Measurements from ENCODE around the gene HAVCR1. TPM values are rescaled to one million over a fixed set of nuclear protein-coding genes. Genes with fewer than 3 reads are reported as not detected.
"Not testable (repeated sequence)": the region's sequence is repeated elsewhere in the genome, so short reads cannot be mapped to it uniquely, and the experiment has no call there.

The HAVCR1 gene
- total RNA-seq (2014; rRNA removed; shearing (Covaris generic)): not detected in 2 replicates

- DNase-seq (ENCODE audit: low read depth): no peak
Observed at GRCh38 chr5:157059093-157059539, at the start of gene HAVCR1. TSS of gene HAVCR1 (minus strand) at chr5:157059116. CDS start at chr5:157057943, 1,173 bp downstream.

GRCh38 chr5:157107508-157107907 lies 48.6 kb upstream of the HAVCR1 start:
- DNase-seq (ENCODE audit: low read depth): peak; percentile 71

DNA sequence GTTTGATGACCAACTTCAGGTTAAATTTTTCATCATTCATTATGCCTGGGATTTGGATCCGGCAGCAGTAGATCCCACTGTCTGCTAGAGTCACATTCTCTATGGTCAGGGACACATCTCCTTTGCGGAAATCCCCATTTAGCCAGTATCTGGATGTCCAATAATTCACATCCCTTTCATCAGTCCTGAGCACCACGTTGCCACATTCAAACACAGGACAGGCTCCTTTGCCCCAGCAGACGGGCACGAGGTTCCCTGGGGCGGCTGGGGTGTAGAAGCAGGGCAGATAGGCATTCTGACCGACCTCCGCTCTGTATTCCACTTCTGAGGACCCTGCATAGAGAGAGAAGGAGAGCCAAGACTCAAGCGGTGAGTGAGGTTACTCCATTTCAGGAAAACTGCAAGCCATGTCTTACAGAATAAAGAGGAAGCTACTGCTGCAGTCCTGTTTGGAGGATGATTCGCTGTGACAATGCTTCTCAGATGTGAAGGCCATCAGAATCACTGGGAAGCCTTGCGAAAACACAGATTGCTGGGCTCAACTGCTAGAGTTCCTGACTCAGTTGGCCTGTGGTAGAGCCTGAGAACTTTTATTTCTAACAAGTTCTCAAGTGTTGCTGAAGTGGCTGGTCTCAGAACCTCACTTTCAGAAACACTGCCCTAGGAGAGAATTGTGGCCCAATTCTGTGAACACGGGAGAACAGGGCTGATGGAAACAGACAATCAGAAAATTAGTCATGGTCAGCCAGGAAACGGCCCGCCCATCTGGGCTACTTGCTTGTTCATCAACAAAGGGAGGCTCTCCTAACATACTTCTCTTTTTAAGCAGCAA lies 47.9 kb upstream of the HAVCR1 start:
- peak; percentile 56 for DNase-seq (ENCODE audit: low read depth)

- peak; percentile 80 for DNase-seq (ENCODE audit: low read depth)
Observed at GRCh38 chr5:157100140-157100679, 41.3 kb upstream of the HAVCR1 start.

GRCh38 chr5:157088342-157088990 lies 29.6 kb upstream of the HAVCR1 start:
- no peak for DNase-seq (ENCODE audit: low read depth)

DNA sequence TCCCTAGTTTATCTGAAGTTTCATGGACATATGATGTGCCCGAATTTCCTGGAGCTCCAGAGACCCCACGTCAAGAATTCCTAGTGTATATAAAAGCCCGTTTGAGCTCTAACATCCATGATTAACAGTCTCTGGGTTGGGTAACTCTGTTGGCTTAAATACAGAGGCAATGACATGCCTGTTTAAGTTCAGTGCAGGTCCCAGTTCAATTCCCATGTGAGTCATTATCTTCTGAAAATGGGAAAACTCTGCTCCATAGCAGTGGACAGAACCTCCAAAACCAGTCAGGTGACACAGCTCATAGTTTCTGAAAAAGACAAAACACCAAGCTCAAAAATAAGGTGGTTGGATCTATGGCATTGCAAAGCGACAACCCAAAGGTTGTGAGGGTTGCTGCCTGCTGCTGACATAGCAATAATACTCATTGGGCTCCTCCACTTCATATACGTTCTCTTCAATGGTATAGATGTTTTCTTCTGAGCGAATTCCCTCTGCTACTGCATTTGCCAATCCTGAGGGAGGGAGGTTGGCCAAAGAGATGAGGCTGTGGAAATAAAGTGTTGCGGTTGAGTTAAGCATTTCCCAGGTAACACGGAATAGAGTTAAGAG lies 27.9 kb upstream of the HAVCR1 start:
- no peak for DNase-seq (ENCODE audit: low read depth)

- DNase-seq (ENCODE audit: low read depth): no peak
Observed at GRCh38 chr5:157085930-157086329, 27.0 kb upstream of the HAVCR1 start.

DNA sequence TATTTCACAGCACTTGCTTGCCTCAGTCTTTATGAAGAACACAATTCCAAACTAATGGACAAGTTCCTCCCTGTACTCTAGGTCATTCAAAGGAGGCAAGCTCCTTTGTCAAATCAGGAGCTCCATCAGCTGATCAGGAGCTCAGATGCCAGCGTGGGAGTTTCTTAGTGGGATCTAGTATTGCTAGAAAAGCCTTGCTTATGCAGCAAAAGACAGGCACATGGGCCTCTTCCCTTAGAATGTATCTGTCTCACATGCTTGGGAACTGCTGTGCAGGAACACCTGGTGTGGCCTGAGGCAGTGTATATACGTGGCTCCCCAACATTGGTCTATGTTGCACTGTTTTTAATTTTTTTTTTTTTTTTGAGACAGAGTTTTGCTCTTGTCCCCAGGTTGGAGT lies 21.4 kb upstream of the HAVCR1 start:
- no peak for DNase-seq (ENCODE audit: low read depth)

DNA sequence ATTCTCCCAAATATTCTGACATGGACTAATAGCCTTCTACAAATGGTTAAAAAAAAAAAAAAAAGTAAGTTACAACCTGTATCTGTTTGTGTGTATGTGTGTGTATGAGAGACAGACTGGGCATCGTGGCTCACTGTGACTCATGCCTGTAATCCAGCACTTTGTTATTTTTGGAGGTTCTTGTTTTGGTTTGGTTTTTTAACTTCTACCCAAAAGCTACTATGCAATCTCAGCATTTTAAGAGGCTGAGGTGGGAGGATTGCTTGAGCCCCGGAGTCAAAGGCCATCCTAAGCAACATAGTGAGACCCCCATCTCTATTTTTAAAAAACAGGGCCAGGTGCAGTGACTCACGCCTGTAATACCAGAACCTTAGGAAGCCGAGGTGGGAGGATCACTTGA lies 17.6 kb upstream of the HAVCR1 start:
- DNase-seq (ENCODE audit: low read depth): peak; percentile 70

DNA sequence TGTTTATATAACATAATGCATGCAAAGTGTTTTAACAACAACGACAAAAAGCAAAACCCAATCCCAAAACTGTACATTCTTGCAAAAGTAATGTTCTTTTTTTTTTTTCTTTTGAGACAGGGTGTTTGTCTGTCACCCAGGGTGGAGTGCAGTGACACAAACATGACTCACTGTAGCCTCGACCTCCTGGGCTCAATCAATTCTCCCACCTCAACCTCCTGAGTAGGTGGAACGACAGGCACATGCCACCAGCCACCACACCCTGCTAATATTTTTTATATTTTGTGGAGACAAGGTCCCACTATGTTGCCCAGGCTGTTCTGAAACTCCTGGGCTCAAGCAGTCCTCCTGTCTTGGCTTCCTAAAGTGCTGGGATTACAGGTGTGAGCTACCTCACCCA lies 13.6 kb upstream of the HAVCR1 start:
- peak; percentile 32 for DNase-seq (ENCODE audit: low read depth)

DNA sequence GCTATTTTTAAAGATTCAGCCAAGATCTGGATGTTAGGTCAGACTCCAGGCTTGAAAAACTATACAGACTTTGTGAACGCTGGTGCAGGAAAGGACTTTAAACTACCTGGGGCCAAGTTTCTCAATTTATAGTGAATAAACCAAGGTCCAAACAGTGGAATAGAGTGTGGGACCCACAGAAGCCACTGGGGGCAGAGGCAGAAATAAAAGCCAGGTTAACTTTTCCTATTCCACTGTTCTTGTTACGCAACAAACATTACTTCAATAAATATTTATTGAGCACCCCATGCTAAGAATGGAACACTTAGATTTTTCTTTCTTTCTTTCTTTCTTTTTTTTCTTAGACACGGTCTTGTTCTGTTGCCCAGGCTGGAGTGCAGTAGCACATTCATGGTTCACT lies 11.0 kb upstream of the HAVCR1 start:
- no peak for DNase-seq (ENCODE audit: low read depth)

DNA sequence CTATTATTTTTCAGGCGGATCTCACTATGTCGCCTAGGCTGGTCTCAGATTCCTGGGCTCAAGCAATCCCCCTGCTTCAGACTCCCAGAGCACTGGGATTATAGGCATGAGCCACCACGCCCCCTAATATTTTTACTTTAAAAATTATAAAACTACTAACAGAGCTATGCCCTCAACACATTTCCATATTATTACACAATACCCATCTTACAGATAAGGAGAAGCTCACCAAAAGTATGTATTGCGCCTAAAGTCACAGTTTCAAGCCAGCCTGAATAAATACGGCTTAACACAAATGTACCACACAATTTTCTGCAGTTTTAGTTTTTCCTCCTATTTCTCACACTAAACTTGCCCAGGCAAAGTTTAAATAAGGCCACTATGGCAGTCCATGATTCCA lies 9.9 kb upstream of the HAVCR1 start:
- DNase-seq (ENCODE audit: low read depth): no peak

- DNase-seq (ENCODE audit: low read depth): no peak
Observed at GRCh38 chr5:157068339-157068738, 9.4 kb upstream of the HAVCR1 start.

DNA sequence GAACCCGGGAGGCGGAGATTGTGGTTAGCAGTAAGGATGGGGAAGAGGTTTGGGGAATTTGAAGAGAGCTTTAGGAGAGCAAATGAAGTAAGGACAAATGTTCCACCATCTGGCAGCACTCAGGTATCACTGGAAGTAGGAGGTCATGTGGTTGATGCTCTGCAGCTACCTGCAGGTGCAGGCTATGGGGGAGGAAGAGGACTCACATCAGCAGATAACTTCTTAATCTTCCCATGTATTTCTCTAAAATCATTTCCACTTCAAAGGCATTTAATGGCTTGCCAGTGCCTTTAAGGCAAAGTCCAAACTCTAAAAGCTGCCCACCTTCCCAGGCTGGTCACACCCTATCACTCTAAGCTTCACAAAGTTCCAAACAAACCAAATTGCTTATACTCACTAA lies 8.1 kb upstream of the HAVCR1 start:
- no peak for DNase-seq (ENCODE audit: low read depth)

DNA sequence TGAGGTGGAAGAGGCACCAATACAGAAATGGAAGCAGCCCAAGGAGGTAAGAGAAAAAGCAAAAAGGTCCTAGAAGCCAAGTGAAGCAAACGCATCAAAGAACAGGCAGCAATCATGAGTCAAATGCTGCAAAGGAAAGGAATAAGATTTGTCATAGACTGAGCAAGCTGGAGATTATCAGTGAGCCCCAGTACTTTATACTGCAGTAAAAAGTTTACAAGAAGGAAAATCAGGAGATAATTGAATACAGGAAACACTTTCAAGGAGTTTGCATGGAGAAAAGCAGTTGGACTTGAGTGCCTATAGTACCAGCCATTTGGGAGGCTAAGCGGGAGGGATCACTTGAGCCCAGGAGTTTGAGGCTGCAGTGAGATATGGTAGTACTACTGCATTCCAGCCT lies 7.2 kb upstream of the HAVCR1 start:
- DNase-seq (ENCODE audit: low read depth): no peak

DNA sequence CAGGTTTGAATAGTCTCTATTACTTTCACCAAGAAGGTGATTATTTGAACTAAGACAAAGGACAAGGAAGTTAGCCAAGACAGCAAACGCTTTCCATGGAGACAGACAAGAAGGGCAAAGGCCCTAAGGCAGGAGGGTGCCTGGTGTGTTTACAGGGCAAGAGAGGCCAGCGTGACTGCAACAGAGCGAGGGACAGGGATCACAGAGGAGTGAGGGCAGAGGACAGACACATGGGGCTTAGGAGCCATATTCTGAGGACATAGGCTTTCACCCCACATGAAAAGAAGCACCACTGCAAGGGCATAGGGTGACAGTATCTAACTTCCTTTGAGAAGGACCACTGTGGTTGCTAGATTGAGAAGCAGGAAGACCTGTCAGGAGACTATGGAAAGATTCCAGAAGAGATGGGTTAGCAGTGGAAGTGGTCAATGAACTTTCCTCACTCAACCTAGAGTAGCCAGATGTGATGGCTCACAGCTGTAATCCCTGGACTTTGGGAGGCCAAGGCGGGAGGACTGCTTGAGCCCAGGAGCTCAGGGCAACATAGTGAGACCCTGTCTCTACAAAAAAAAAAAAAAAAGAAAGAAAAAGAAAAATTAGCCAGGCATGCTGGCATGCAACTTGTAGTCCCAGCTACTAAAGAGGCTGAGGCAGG lies 5.0 kb upstream of the HAVCR1 start:
- DNase-seq (ENCODE audit: low read depth): no peak

GRCh38 chr5:157059891-157060290 lies 975 bp upstream of the HAVCR1 start:
- no peak for DNase-seq (ENCODE audit: low read depth)

- DNase-seq (ENCODE audit: low read depth): no peak
Observed at GRCh38 chr5:157057459-157058370, 1.2 kb downstream of the HAVCR1 start.

GRCh38 chr5:157056848-157057247 lies 2.1 kb downstream of the HAVCR1 start:
- DNase-seq (ENCODE audit: low read depth): not testable (repeated sequence)

DNA sequence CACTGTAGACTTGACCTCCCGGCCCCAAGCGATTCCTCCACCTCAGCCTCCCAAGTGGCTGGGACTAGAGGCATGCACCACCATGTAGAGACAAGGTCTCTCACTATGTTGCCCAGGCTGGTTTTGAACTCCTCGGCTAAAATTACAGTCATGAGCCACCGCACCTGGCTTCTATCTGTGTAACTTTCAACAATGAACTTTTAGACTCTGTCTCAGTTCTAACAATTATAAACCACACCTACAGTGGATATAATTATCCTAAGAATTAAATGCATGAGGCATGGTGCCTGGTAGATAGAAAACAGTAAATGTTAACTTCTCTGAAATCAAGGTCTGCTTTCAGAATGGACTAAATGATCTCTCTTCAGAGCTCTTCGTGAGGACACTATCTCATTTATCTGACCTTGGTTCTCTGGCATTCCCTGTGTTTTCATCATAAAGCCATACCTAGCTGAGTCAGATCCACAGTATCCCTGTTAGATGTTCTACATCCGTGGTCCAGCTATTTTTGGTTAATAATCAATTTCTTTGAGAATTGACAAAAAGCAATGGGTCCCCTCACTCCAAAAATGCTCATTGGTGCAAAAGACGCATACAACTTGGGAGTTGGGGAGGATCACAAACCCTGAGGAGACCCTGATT lies 7.2 kb downstream of the HAVCR1 start:
- no peak for DNase-seq (ENCODE audit: low read depth)
